NT2/D1 (cell line): ENCODE data around the gene LMOD2.

Source experiments
- DNase-seq: peaks from one replicate; pipeline ENCODE4 v3.0.0-alpha.2; 2011; ENCODE audit warnings: low read depth, low spot score
- H3K27me3 ChIP-seq: 2 replicates; pipeline ENCODE4 v1.6.0; 2011; ENCODE audit warnings: mild to moderate bottlenecking; ENCODE audit not compliant: insufficient read length, insufficient read depth
- H3K36me3 ChIP-seq: 2 replicates; pipeline ENCODE4 v1.6.1; 2011; ENCODE audit warnings: mild to moderate bottlenecking, low read length, mixed read lengths; ENCODE audit not compliant: insufficient read depth, insufficient read length
- H3K4me1 ChIP-seq: 2 replicates; pipeline ENCODE4 v1.5.1; 2011; ENCODE audit not compliant: insufficient read depth, insufficient read length
- H3K4me3 ChIP-seq: 2 replicates; pipeline ENCODE4 v1.5.1; 2011; ENCODE audit warnings: low read depth; ENCODE audit not compliant: insufficient read length
- H3K9ac ChIP-seq: 2 replicates; pipeline ENCODE4 v1.6.0; 2011; ENCODE audit warnings: low read depth; ENCODE audit not compliant: insufficient read length
- H3K9me3 ChIP-seq: 2 replicates; pipeline ENCODE4 v1.5.1; 2011; ENCODE audit warnings: mild to moderate bottlenecking, low read length; ENCODE audit not compliant: insufficient read depth
- SUZ12 ChIP-seq: IDR thresholded peaks from 2 replicates; pipeline ENCODE4 v1.6.1; 2011; ENCODE audit not compliant: insufficient read length, insufficient read depth; ENCODE audit errors: extremely low read depth
- YY1 ChIP-seq: IDR thresholded peaks from 2 replicates; pipeline ENCODE4 v1.6.1; 2011; ENCODE audit not compliant: insufficient read length, insufficient read depth
- ZNF274 ChIP-seq: IDR thresholded peaks from 2 replicates; pipeline ENCODE4 v1.6.1; 2011; ENCODE audit warnings: mild to moderate bottlenecking, low read depth, low read length

LMOD2 gene

GRCh38 chr7:123673752-123674398, 18.2 kb downstream of the LMOD2 start:
- H3K4me1 ChIP-seq = no peaks in the 10 kb centered on the region
- H3K9ac ChIP-seq = no peak overlapping the region
- H3K4me3 ChIP-seq = no peak overlapping the region
- DNase-seq = no peak
- no peaks in the 10 kb centered on the region for H3K27me3 ChIP-seq
- no peak for TF ChIP-seq YY1
- TF ChIP-seq SUZ12 = no peak
- TF ChIP-seq ZNF274 = no peak
- no peaks in the 10 kb centered on the region for H3K9me3 ChIP-seq
- H3K36me3 ChIP-seq = peaks cover under 1% of the 10 kb centered on the region

DNA sequence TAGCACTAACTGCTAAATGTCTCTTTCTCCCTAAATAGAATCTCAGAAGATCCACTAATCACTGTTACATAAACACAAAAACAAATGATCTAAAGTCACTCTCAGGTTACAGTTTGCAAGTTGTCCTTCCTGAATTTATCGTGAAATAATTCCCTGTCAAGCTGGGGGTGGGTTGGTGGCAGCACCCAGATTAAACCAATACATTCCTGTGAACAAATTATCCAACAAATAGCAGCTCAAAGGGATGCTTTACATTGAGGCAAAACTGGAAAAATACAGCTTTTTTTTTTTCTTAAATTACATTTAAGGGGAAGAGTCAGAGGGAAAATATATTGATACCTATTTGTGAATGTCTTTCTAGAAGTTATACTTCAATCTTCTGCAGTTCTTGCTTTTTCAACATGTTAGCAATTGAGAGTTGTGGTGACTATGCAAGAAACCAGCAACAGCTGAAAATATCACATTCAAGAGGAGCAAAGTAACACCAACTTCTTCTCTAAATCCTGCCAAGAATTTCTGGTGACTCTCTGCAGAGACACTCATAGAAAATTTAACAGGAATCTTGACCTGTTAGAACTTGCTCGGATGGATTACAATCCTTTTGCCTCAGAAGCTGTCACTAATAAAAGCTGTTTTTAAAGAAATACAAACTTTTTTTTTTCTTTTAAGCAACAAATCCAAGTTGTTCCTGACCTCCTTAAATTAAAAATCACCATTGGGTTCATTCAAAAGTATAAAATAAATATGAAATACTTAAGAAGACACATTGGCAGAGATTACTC, 18.9 kb downstream of the LMOD2 start:
- Histone ChIP-seq H3K4me3 (no peak overlapping the region), H3K9ac (no peak overlapping the region), H3K9me3 (no peaks in the 10 kb centered on the region), H3K36me3 (peaks cover 4% of the 10 kb centered on the region), H3K4me1 (no peaks in the 10 kb centered on the region), H3K27me3 (no peaks in the 10 kb centered on the region)
- no peak for TF ChIP-seq YY1
- no peak for TF ChIP-seq SUZ12
- TF ChIP-seq ZNF274 = no peak
- DNase-seq = no peak

DNA sequence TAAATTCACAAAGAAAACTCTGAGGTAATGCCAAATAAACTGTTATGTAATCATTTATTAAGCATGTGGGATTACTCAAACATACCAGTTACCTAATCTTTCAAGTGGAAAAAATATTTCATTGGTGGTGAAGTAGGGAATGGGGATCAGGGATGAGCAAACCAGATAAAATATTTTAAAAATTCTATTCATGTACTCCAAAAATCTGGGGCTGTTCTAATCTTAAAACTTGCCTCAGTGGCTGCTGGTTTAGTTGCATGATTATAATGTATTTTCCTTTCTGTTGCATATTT, 19.5 kb downstream of the LMOD2 start:
- Histone ChIP-seq H3K4me1 (no peaks in the 10 kb centered on the region), H3K9ac (no peak overlapping the region), H3K36me3 (peaks cover 4% of the 10 kb centered on the region), H3K4me3 (no peak overlapping the region), H3K27me3 (no peaks in the 10 kb centered on the region), H3K9me3 (no peaks in the 10 kb centered on the region)
- no peak for DNase-seq
- TF ChIP-seq SUZ12 = no peak
- TF ChIP-seq YY1 = no peak
- TF ChIP-seq ZNF274 = no peak

GRCh38 chr7:123677061-123677715, 21.5 kb downstream of the LMOD2 start:
- no peaks in the 10 kb centered on the region for H3K9me3 ChIP-seq
- H3K4me3 ChIP-seq = no peak overlapping the region
- H3K4me1 ChIP-seq = no peaks in the 10 kb centered on the region
- H3K9ac ChIP-seq = no peak overlapping the region
- peaks cover 17% of the 10 kb centered on the region for H3K36me3 ChIP-seq
- no peak for DNase-seq
- TF ChIP-seq SUZ12 (no peak), ZNF274 (no peak), YY1 (no peak)
- H3K27me3 ChIP-seq = no peaks in the 10 kb centered on the region

DNA sequence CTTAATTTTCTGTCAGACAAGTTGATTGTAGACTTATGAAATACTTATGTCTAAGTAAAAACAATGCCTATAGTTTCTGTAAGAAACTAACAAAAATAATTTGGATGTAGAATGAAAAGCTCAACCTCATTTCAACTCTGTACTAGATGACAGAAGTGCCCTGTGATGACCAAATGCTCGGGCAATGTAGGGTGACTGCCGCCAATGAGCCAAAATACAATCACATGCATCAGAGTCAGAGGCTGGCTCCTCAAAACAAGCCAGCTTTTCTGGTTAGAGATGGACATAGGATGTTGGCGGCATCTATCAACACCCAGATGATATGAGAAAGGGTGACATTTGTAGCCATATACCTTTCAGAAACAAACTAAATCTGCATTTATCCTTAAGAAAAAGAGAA, 23.9 kb downstream of the LMOD2 start:
- Histone ChIP-seq H3K27me3 (no peaks in the 10 kb centered on the region), H3K4me1 (no peaks in the 10 kb centered on the region), H3K36me3 (peaks cover 27% of the 10 kb centered on the region), H3K9me3 (no peaks in the 10 kb centered on the region), H3K9ac (no peak overlapping the region), H3K4me3 (no peak overlapping the region)
- no peak for DNase-seq
- TF ChIP-seq ZNF274 (no peak), SUZ12 (no peak), YY1 (no peak)

- no peak overlapping the region for H3K4me3 ChIP-seq
- TF ChIP-seq ZNF274 = no peak
- no peak for TF ChIP-seq YY1
- TF ChIP-seq SUZ12 = no peak
- no peaks in the 10 kb centered on the region for H3K9me3 ChIP-seq
- no peak overlapping the region for H3K9ac ChIP-seq
- H3K4me1 ChIP-seq = no peaks in the 10 kb centered on the region
- H3K27me3 ChIP-seq = no peaks in the 10 kb centered on the region
- peaks cover 27% of the 10 kb centered on the region for H3K36me3 ChIP-seq
- DNase-seq = no peak
Measured at GRCh38 chr7:123680580-123680979, 24.9 kb downstream of the LMOD2 start.

GRCh38 chr7:123681561-123681960, 25.9 kb downstream of the LMOD2 start:
- Histone ChIP-seq H3K4me1 (no peaks in the 10 kb centered on the region), H3K36me3 (peaks cover 32% of the 10 kb centered on the region), H3K9ac (no peak overlapping the region), H3K27me3 (no peaks in the 10 kb centered on the region), H3K4me3 (no peak overlapping the region), H3K9me3 (no peaks in the 10 kb centered on the region)
- no peak for TF ChIP-seq SUZ12
- TF ChIP-seq YY1 = no peak
- TF ChIP-seq ZNF274 = no peak
- DNase-seq = no peak
